AG04450 (cell line): ENCODE data around the gene CBR1. TPM values are rescaled to one million over a fixed set of nuclear protein-coding genes. Genes with fewer than 3 reads are reported as not detected.

Experiments
- CTCF ChIA-PET: fragments of 300-600, 350-600 bp; formaldehyde crosslinking; extraction: SDS; loops from one replicate; lab custom pipeline; 2022; ENCODE audit warnings: antibody characterized with exemption, inconsistent platforms; lab: Charles Lee
- POLR2A ChIA-PET: fragments of 350-600 bp; formaldehyde crosslinking; extraction: SDS; loops from one replicate; lab custom pipeline; 2021; ENCODE audit warnings: antibody characterized with exemption, inconsistent platforms; lab: Yijun Ruan, JAX
- DNase-seq: peaks from one replicate; pipeline ENCODE4 v3.0.0-alpha.2; 2011; ENCODE audit warnings: low read depth, low spot score
- H3K27ac ChIP-seq: one replicate; pipeline ENCODE4 v1.5.1; 2012; ENCODE audit warnings: low read depth, low read length, control low read depth
- H3K27me3 ChIP-seq: one replicate; pipeline ENCODE4 v1.6.0; 2012; ENCODE audit warnings: low read length; ENCODE audit not compliant: control insufficient read depth, insufficient read depth
- H3K4me3 ChIP-seq: 2 replicates; pipeline ENCODE4 v1.5.1; 2011; ENCODE audit warnings: mild to moderate bottlenecking, low read depth, low read length, control low read depth
- H3K9me3 ChIP-seq: 2 replicates; pipeline ENCODE4 v1.5.1; 2012; ENCODE audit warnings: low read length; ENCODE audit not compliant: control insufficient read depth, insufficient read depth
- CTCF ChIP-seq: IDR thresholded peaks from 2 replicates; pipeline ENCODE4 v1.5.1; 2011; ENCODE audit warnings: low read depth, low read length, control low read depth, inconsistent platforms
- polyA plus RNA-seq: library from polyadenylated mRNA; depleted of rRNA; stranded (reverse); fragments of >200 nt; gene quantifications from 2 replicates; pipeline ENCODE4 v1.2.3, GENCODE V29; 2011

CBR1 gene
- polyA plus RNA-seq, 1 experiment: 110 TPM

DNA sequence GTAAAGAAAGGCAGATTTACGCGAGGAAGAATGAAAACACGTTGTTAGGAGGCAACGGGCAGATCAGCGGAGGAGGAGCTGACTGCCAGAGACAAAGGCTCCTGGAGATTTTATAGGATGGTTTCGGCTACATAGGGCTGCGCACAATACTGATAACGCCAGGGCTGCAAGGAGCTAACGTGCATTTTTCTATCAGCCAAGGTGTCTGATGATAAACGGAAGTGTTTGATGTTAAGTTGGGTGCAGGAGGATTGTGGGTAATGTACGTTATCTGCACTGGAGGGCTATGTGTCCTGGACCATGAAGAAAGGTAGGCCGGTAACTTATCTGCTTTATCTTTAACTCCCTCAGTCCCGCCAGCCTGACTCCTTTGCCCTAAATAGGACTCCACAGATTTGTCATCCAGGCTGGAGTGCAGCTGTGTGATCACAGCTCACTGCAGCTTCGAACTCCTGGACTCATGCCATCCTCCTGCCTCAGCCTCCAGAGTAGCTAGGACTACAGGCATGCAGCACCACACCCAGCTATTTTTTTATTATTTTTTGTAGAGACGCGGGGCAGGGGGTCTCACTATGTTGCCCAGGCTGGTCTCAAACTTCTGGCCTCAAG, 39.1 kb upstream of the CBR1 start:
- ChIA-PET POLR2A (interaction anchor here (0.6 to 0.7 kb wide), 2 partner anchors 9 to 455 kb away, joined by 3 to 6 read pairs; no protein-coding TSS in a partner anchor), CTCF (interaction anchor here (0.6 to 1.1 kb wide), 3 partner anchors 83 to 191 kb away, joined by 3 to 7 read pairs (median 3); no protein-coding TSS in a partner anchor)
- no peak for DNase-seq

DNA sequence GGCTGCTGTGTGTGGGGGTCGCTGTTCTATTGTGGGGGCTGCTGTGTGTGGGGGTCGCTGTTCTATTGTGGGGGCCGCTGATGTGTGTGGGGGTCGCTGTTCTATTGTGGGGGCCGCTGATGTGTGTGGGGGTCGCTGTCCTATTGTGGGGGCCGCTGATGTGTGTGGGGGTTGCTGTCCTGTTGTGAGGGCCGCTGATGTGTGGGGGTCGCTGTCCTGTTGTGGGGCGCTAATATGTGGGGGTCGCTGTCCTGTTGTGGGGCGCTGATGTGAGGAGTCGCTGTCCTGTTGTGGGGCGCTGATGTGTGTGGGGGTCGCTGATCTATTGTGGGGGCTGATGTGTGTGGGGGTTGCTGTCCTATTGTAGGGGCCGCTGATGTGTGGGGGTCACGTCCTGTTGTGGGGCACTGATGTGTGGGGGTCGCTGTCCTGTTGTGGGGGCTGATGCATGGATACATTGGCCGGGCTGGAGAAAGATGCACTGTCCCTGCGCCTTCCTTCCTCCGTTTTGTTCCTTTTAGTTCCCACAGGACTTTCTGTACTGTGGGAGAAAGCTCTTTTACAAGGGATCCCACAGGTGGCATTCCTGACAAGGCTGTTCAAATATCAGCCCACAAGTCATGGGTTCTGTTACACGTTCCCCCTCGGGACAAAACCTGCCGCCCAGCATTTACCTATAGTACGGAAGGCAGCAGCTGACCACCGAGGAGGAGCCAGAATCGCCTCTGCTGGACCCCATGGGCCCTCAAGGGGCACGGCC, 37.0 kb upstream of the CBR1 start:
- no peaks in the 10 kb centered on the region for H3K27me3 ChIP-seq
- no peak for TF ChIP-seq CTCF
- POLR2A ChIA-PET: no interaction called here
- CTCF ChIA-PET: no interaction called here
- no peak for DNase-seq
- H3K4me3 ChIP-seq: no peak overlapping the region
- no peak overlapping the region for H3K27ac ChIP-seq
- no peaks in the 10 kb centered on the region; the same call in 1 of the 2 replicates for H3K9me3 ChIP-seq

More for the DNA sequence above, 39.1 kb upstream of the CBR1 start:
- Histone ChIP-seq H3K27me3 (no peaks in the 10 kb centered on the region), H3K4me3 (no peak overlapping the region), H3K9me3 (no peaks in the 10 kb centered on the region; the same call in 1 of the 2 replicates), H3K27ac (no peak overlapping the region)
- TF ChIP-seq CTCF: no peak

- ChIA-PET CTCF (interaction anchor here (0.6 kb wide), 1 partner anchor 283 kb away, joined by 6 read pairs; no protein-coding TSS in a partner anchor), POLR2A (no interaction called here)
- H3K9me3 ChIP-seq: no peaks in the 10 kb centered on the region; the same call in 1 of the 2 replicates
- no peak for DNase-seq
- TF ChIP-seq CTCF: no peak
- no peak overlapping the region for H3K4me3 ChIP-seq
- no peaks in the 10 kb centered on the region for H3K27me3 ChIP-seq
- no peak overlapping the region for H3K27ac ChIP-seq
Observed at GRCh38 chr21:36034211-36034913, 35.5 kb upstream of the CBR1 start.

- Histone ChIP-seq H3K27ac (no peak overlapping the region), H3K27me3 (no peaks in the 10 kb centered on the region), H3K4me3 (no peak overlapping the region), H3K9me3 (no peaks in the 10 kb centered on the region; the same call in 1 of the 2 replicates)
- POLR2A ChIA-PET: no interaction called here
- CTCF ChIA-PET: no interaction called here
- TF ChIP-seq CTCF: no peak
- DNase-seq: no peak
Observed at GRCh38 chr21:36035381-36035791, 34.4 kb upstream of the CBR1 start.
